H9 (cell line): Measurements from ENCODE around the gene LONRF3. TPM values are rescaled to one million over a fixed set of nuclear protein-coding genes. Genes with fewer than 3 reads are reported as not detected.

Experiments used
- DNase-seq: peaks from one replicate; pipeline ENCODE4 v3.0.0-alpha.2; 2017
- H2AFZ ChIP-seq: one replicate; pipeline ENCODE4 v1.6.1; 2013; ENCODE audit warnings: mild to moderate bottlenecking, low read length, control low read depth, moderate library complexity
- H2AK5ac ChIP-seq: 2 replicates; pipeline ENCODE4 v1.6.1; 2013; ENCODE audit warnings: low read length, control low read depth, mixed read lengths; ENCODE audit not compliant: insufficient read length
- H2BK120ac ChIP-seq: one replicate; pipeline ENCODE4 v1.6.1; 2013; ENCODE audit warnings: low read depth, mild to moderate bottlenecking, low read length, control low read depth, inconsistent platforms; ENCODE audit not compliant: poor library complexity, severe bottlenecking
- H2BK12ac ChIP-seq: 2 replicates; pipeline ENCODE4 v1.6.1; 2013; ENCODE audit warnings: low read length, control low read depth, mixed read lengths, low read depth; ENCODE audit not compliant: insufficient read length
- H2BK15ac ChIP-seq: 2 replicates; pipeline ENCODE4 v1.6.1; 2013; ENCODE audit warnings: low read depth, low read length, control low read depth
- H2BK20ac ChIP-seq: one replicate; pipeline ENCODE4 v1.6.1; 2013; ENCODE audit warnings: low read depth, mild to moderate bottlenecking, low read length, control low read depth, inconsistent platforms; ENCODE audit not compliant: poor library complexity, severe bottlenecking
- H2BK5ac ChIP-seq: 2 replicates; pipeline ENCODE4 v1.6.1; 2013; ENCODE audit warnings: low read length, control low read depth, mixed read lengths; ENCODE audit not compliant: insufficient read length
- H3K14ac ChIP-seq: 2 replicates; pipeline ENCODE4 v1.6.1; 2013; ENCODE audit warnings: low read length, control low read depth; ENCODE audit not compliant: insufficient read depth
- H3K18ac ChIP-seq: 2 replicates; pipeline ENCODE4 v1.6.1; 2013; ENCODE audit warnings: low read depth, mild to moderate bottlenecking, mixed read lengths, low read length, control low read depth; ENCODE audit not compliant: insufficient read length
- H3K23ac ChIP-seq: 2 replicates; pipeline ENCODE4 v1.6.1; 2013; ENCODE audit warnings: low read length, control low read depth, mixed read lengths, low read depth; ENCODE audit not compliant: insufficient read length
- H3K23me2 ChIP-seq: 2 replicates; pipeline ENCODE4 v1.6.1; 2013; ENCODE audit warnings: low read depth, mild to moderate bottlenecking, mixed read lengths, low read length, control low read depth; ENCODE audit not compliant: insufficient read length, poor library complexity, severe bottlenecking
- H3K27ac ChIP-seq: 2 replicates; pipeline ENCODE4 v1.5.1; 2013; ENCODE audit warnings: low read length, control low read depth, mixed read lengths, low read depth; ENCODE audit not compliant: insufficient read length
- H3K27me3 ChIP-seq: 2 replicates; pipeline ENCODE4 v1.6.1; 2013; ENCODE audit warnings: low read length, control low read depth, inconsistent platforms; ENCODE audit not compliant: insufficient read depth
- H3K4ac ChIP-seq: 2 replicates; pipeline ENCODE4 v1.6.1; 2013; ENCODE audit warnings: low read depth, mild to moderate bottlenecking, control low read depth, inconsistent platforms, low read length, moderate library complexity
- H3K4me1 ChIP-seq: 2 replicates; pipeline ENCODE4 v1.6.1; 2013; ENCODE audit warnings: low read length, control low read depth, inconsistent platforms; ENCODE audit not compliant: insufficient read depth
- H3K4me2 ChIP-seq: 2 replicates; pipeline ENCODE4 v1.6.1; 2013; ENCODE audit warnings: low read length, control low read depth, mixed read lengths; ENCODE audit not compliant: insufficient read length, insufficient read depth
- H3K56ac ChIP-seq: 2 replicates; pipeline ENCODE4 v1.6.1; 2013; ENCODE audit warnings: low read depth, mild to moderate bottlenecking, mixed read lengths, low read length, control low read depth; ENCODE audit not compliant: insufficient read length
- H3K79me1 ChIP-seq: 2 replicates; pipeline ENCODE4 v1.6.1; 2013; ENCODE audit warnings: low read depth, mild to moderate bottlenecking, moderate library complexity, low read length, control low read depth, inconsistent platforms; ENCODE audit not compliant: insufficient read depth, poor library complexity, severe bottlenecking
- H3K79me2 ChIP-seq: 2 replicates; pipeline ENCODE4 v1.6.1; 2013; ENCODE audit warnings: low read length, control low read depth, inconsistent platforms; ENCODE audit not compliant: insufficient read depth
- H3K9ac ChIP-seq: 2 replicates; pipeline ENCODE4 v1.6.1; 2013; ENCODE audit warnings: low read length, control low read depth, mixed read lengths; ENCODE audit not compliant: insufficient read length; ENCODE audit errors: extremely low read depth
- H3K9me3 ChIP-seq: one replicate; pipeline ENCODE4 v1.6.1; 2013; ENCODE audit warnings: low read depth, low read length, inconsistent platforms; ENCODE audit not compliant: control insufficient read depth
- H3T11ph ChIP-seq: one replicate; pipeline ENCODE4 v1.6.1; 2013; ENCODE audit warnings: mild to moderate bottlenecking, low read length, control low read depth, inconsistent platforms
- H4K20me1 ChIP-seq: one replicate; pipeline ENCODE4 v1.6.1; 2013; ENCODE audit not compliant: control insufficient read depth, insufficient read length, insufficient read depth
- H4K5ac ChIP-seq: 2 replicates; pipeline ENCODE4 v1.6.1; 2013; ENCODE audit warnings: low read depth, mild to moderate bottlenecking, mixed read lengths, low read length, control low read depth; ENCODE audit not compliant: insufficient read length
- H4K8ac ChIP-seq: replicated peaks from 2 replicates; pipeline ENCODE4 v1.6.1; 2013; ENCODE audit warnings: low read length, control low read depth, mixed read lengths, low read depth; ENCODE audit not compliant: insufficient read length
- H4K91ac ChIP-seq: 2 replicates; pipeline ENCODE4 v1.6.1; 2013; ENCODE audit warnings: low read depth, mild to moderate bottlenecking, moderate library complexity, mixed read lengths, low read length, control low read depth; ENCODE audit not compliant: insufficient read length
- H3K27ac Mint-ChIP-seq, 3 experiments: 2 replicates in 2 of 3; 3 replicates in 1 of 3; pipeline ENCODE4 v1.8.0; 2020 to 2021; ENCODE audit warnings: mixed read lengths in 3 of 3, mild to moderate bottlenecking in 1 of 3, moderate library complexity in 1 of 3
- H3K27me3 Mint-ChIP-seq: 2 replicates; pipeline ENCODE4 v1.8.0; 2021; ENCODE audit warnings: low read depth, mild to moderate bottlenecking, moderate library complexity, mixed read lengths
- H3K36me3 Mint-ChIP-seq, 3 experiments: 2 replicates in 2 of 3; 3 replicates in 1 of 3; pipeline ENCODE4 v1.8.0; 2020 to 2021; ENCODE audit warnings: low read depth in 3 of 3, mixed read lengths in 3 of 3; ENCODE audit not compliant: insufficient read depth in 1 of 3
- H3K4me1 Mint-ChIP-seq, 2 experiments: 2 replicates each; pipeline ENCODE4 v1.8.0; 2020; ENCODE audit warnings: mixed read lengths in 2 of 2
- H3K4me3 Mint-ChIP-seq, 2 experiments: 2 replicates in 1 of 2; 3 replicates in 1 of 2; pipeline ENCODE4 v1.8.0; 2020 to 2021; ENCODE audit warnings: mild to moderate bottlenecking in 2 of 2, mixed read lengths in 2 of 2, moderate library complexity in 1 of 2
- H3K9me3 Mint-ChIP-seq, 2 experiments: 2 replicates in 1 of 2; 3 replicates in 1 of 2; pipeline ENCODE4 v1.8.0; 2020; ENCODE audit warnings: mild to moderate bottlenecking in 2 of 2, mixed read lengths in 2 of 2, moderate library complexity in 1 of 2
- CTCF ChIP-seq: fragments of 200-600 bp; sonication (generic); conservative IDR thresholded peaks from 3 replicates; pipeline ENCODE4 v1.8.0; 2021; ENCODE audit warnings: antibody characterized with exemption, mild to moderate bottlenecking
- WGBS: extraction: QIAGEN DNeasy Blood & Tissue Kit; methylation state at CpG from one replicate; pipeline ENCODE4 v1.1.7; 2013; ENCODE audit warnings: missing lambda C conversion rate, low lambda C conversion rate, mixed read lengths; ENCODE audit not compliant: insufficient read length; ENCODE audit errors: extremely low coverage; 5-methylcytosine and 5-hydroxymethylcytosine counted together
- total RNA-seq: library from RNA; stranded (reverse); gene quantifications from 2 replicates; pipeline ENCODE4 v1.2.1, GENCODE V29; 2021

Gene LONRF3
- total RNA-seq, 1 experiment from 2014 or later, result 0.33 TPM

GRCh38 chrX:119003462-119003861 is 29.0 kb downstream of the LONRF3 start:
- H2BK15ac ChIP-seq, result no peak overlapping the region
- no peak overlapping the region for H4K5ac ChIP-seq
- no peak overlapping the region for H3K23ac ChIP-seq
- H3K4me2 ChIP-seq, result no peak overlapping the region
- no CpG with 5 or more reads among the region's 3 CpGs for WGBS
- no peak overlapping the region for H3T11ph ChIP-seq
- no peaks in the 10 kb centered on the region; a peak in 1 of 4 replicates for H3K4me1 Mint-ChIP-seq
- H4K8ac ChIP-seq, result no peak overlapping the region
- TF ChIP-seq CTCF, result no peak
- H3K9ac ChIP-seq, result no peak overlapping the region
- no peak for DNase-seq
- H3K27ac ChIP-seq, result no peak overlapping the region
- H3K23me2 ChIP-seq, result no peaks in the 10 kb centered on the region
- H3K4me1 ChIP-seq, result no peaks in the 10 kb centered on the region
- H4K20me1 ChIP-seq, result no peaks in the 10 kb centered on the region
- H2BK20ac ChIP-seq, result no peak overlapping the region
- H3K4me3 Mint-ChIP-seq, result no peak overlapping the region
- no peak overlapping the region for H2BK5ac ChIP-seq
- no peak overlapping the region for H2AFZ ChIP-seq
- no peak overlapping the region for H2BK12ac ChIP-seq
- no peaks in the 10 kb centered on the region for H3K27me3 ChIP-seq
- H3K9me3 Mint-ChIP-seq, result peaks cover 58 to 75% of the 10 kb centered on the region in 2 experiments
- H3K27ac Mint-ChIP-seq, result no peak overlapping the region
- H3K36me3 Mint-ChIP-seq, result no peaks in the 10 kb centered on the region
- no peaks in the 10 kb centered on the region for H3K79me1 ChIP-seq
- H4K91ac ChIP-seq, result no peak overlapping the region
- H3K4ac ChIP-seq, result no peak overlapping the region
- H2AK5ac ChIP-seq, result no peak overlapping the region
- no peak overlapping the region for H3K18ac ChIP-seq
- no peak overlapping the region for H3K14ac ChIP-seq
- peaks cover 28% of the 10 kb centered on the region for H3K27me3 Mint-ChIP-seq
- no peaks in the 10 kb centered on the region for H3K79me2 ChIP-seq
- no peak overlapping the region for H2BK120ac ChIP-seq
- H3K9me3 ChIP-seq, result peaks cover 11% of the 10 kb centered on the region
- H3K56ac ChIP-seq, result no peak overlapping the region
